Endometrium (tissue), 2 donors: Measurements from ENCODE around the gene EYS.
A peak's percentile ranks its signal among the peaks of the same experiment; 100 is the strongest.
"Not testable (repeated sequence)": the region's sequence is repeated elsewhere in the genome, so short reads cannot be mapped to it uniquely, and the experiment has no call there.

Experiments
- FAIRE-seq: peaks from 2 replicates; lab custom pipeline; 2012; peaks lifted over from hg19 to GRCh38; lab: Jason Lieb, UNC
- donor health status: control.
- donor health status: control.

EYS gene

GRCh38 chr6:65075705-65076230 is 631.3 kb downstream of the EYS start:
- FAIRE-seq, result no peak

GRCh38 chr6:65072500-65072899 is 634.5 kb downstream of the EYS start:
- peak; percentile 76 for FAIRE-seq

GRCh38 chr6:65071480-65071879 is 635.5 kb downstream of the EYS start:
- no peak for FAIRE-seq

- no peak for FAIRE-seq
Measured at GRCh38 chr6:65064844-65065243, 642.2 kb downstream of the EYS start.

GRCh38 chr6:65059568-65059967 is 647.5 kb downstream of the EYS start:
- no peak for FAIRE-seq

- no peak for FAIRE-seq
Measured at GRCh38 chr6:65055545-65055944, 651.5 kb downstream of the EYS start.

- FAIRE-seq, result no peak
Measured at GRCh38 chr6:65052626-65053025, 654.4 kb downstream of the EYS start.

- no peak for FAIRE-seq
Measured at GRCh38 chr6:65045801-65046200, 661.2 kb downstream of the EYS start.

GRCh38 chr6:65014006-65014405 is 693.0 kb downstream of the EYS start:
- FAIRE-seq, result no peak

GRCh38 chr6:65006788-65007187 is 700.2 kb downstream of the EYS start:
- FAIRE-seq, result no peak

- FAIRE-seq, result no peak
Measured at GRCh38 chr6:65004283-65004682, 702.7 kb downstream of the EYS start.

- FAIRE-seq, result not testable (repeated sequence)
Measured at GRCh38 chr6:65002882-65003281, 704.1 kb downstream of the EYS start.

- no peak for FAIRE-seq
Measured at GRCh38 chr6:65000815-65001214, 706.2 kb downstream of the EYS start.

- FAIRE-seq, result no peak
Measured at GRCh38 chr6:64998204-64998603, 708.8 kb downstream of the EYS start.

GRCh38 chr6:64996301-64996700 is 710.7 kb downstream of the EYS start:
- no peak for FAIRE-seq

GRCh38 chr6:64990652-64991304 is 716.2 kb downstream of the EYS start:
- no peak for FAIRE-seq

GRCh38 chr6:64988148-64988547 is 718.9 kb downstream of the EYS start:
- no peak for FAIRE-seq

GRCh38 chr6:64987066-64987465 is 720.0 kb downstream of the EYS start:
- FAIRE-seq, result no peak

- FAIRE-seq, result no peak
Measured at GRCh38 chr6:64985726-64986125, 721.3 kb downstream of the EYS start.

- no peak for FAIRE-seq
Measured at GRCh38 chr6:64984948-64985347, 722.1 kb downstream of the EYS start.

GRCh38 chr6:64983089-64983488 is 723.9 kb downstream of the EYS start:
- FAIRE-seq, result no peak

- FAIRE-seq, result no peak
Measured at GRCh38 chr6:64973142-64973541, 733.9 kb downstream of the EYS start.

- FAIRE-seq, result no peak
Measured at GRCh38 chr6:64969139-64969538, 737.9 kb downstream of the EYS start.

GRCh38 chr6:64955435-64955848 is 751.6 kb downstream of the EYS start:
- FAIRE-seq, result no peak
